PC-3 (cell line): ENCODE data around the gene TSPAN4. TPM values are rescaled to one million over a fixed set of nuclear protein-coding genes. Genes with fewer than 3 reads are reported as not detected.

ENCODE experiments used
- ATAC-seq: fragments of 200-7000 bp; cut with Tn5 transposase; 2 replicates; pipeline ENCODE4 v1.9.1; 2020; ENCODE audit warnings: mild to moderate bottlenecking, moderate library complexity
- BruUV-seq: library from RNA; stranded (reverse); fragments of 400-500 nt; replicated peaks from 2 replicates; lab custom pipeline; 2021; lab: Mats Ljungman, UMichigan
- CTCF ChIA-PET: fragments of 300-600 bp; sonication (Branson Sonifier 250); formaldehyde crosslinking; loops from one replicate; lab custom pipeline; 2022; ENCODE audit warnings: antibody characterized with exemption; lab: Charles Lee
- POLR2A ChIA-PET: fragments of 300-600 bp; sonication (Branson Sonifier 250); formaldehyde crosslinking; loops from one replicate; lab custom pipeline; 2022; ENCODE audit warnings: antibody characterized with exemption; ENCODE audit not compliant: unreplicated experiment; lab: Charles Lee
- DNase-seq: peaks from one replicate; pipeline ENCODE4 v3.0.0-alpha.2; 2015
- H2AFZ ChIP-seq: fragments of 300-600 bp; sonication (generic); 2 replicates; pipeline ENCODE4 v1.6.0; 2016; ENCODE audit warnings: antibody characterized with exemption, low read length
- H3F3A ChIP-seq: fragments of 300-600 bp; sonication (generic); one replicate; pipeline ENCODE4 v1.6.0; 2017; ENCODE audit warnings: antibody characterized with exemption, low read length, control low read depth, mild to moderate bottlenecking; ENCODE audit not compliant: unreplicated experiment
- H3K27ac ChIP-seq: fragments of 300-600 bp; sonication (generic); 2 replicates; pipeline ENCODE4 v1.5.1; 2016; ENCODE audit warnings: mild to moderate bottlenecking, low read length
- H3K27me3 ChIP-seq: fragments of 300-600 bp; sonication (generic); 2 replicates; pipeline ENCODE4 v1.6.1; 2016; ENCODE audit warnings: low read length, mixed read lengths
- H3K36me3 ChIP-seq: fragments of 300-600 bp; sonication (generic); 2 replicates; pipeline ENCODE4 v1.6.1; 2016; ENCODE audit warnings: low read depth, mixed run types, low read length, mixed read lengths
- H3K4me1 ChIP-seq: fragments of 300-600 bp; sonication (generic); 2 replicates; pipeline ENCODE4 v1.5.1; 2016; ENCODE audit warnings: low read length; ENCODE audit not compliant: insufficient read depth
- H3K4me2 ChIP-seq: fragments of 300-600 bp; sonication (generic); 2 replicates; pipeline ENCODE4 v1.6.0; 2016; ENCODE audit warnings: low read length
- H3K4me3 ChIP-seq: fragments of 300-600 bp; sonication (generic); 2 replicates; pipeline ENCODE4 v1.5.1; 2016; ENCODE audit warnings: mild to moderate bottlenecking, low read length, mixed read lengths
- H3K79me2 ChIP-seq: fragments of 300-600 bp; sonication (generic); 2 replicates; pipeline ENCODE4 v1.6.1; 2017; ENCODE audit warnings: low read length, mixed read lengths
- H3K9ac ChIP-seq: fragments of 300-600 bp; sonication (generic); 2 replicates; pipeline ENCODE4 v1.6.0; 2016; ENCODE audit warnings: mild to moderate bottlenecking, low read length
- H3K9me2 ChIP-seq: fragments of 300-600 bp; sonication (generic); replicated peaks from 2 replicates; pipeline ENCODE4 v1.6.1; 2016; ENCODE audit warnings: mixed run types, low read length, mixed read lengths
- H3K9me3 ChIP-seq: fragments of 300-600 bp; sonication (generic); 2 replicates; pipeline ENCODE4 v1.6.1; 2016; ENCODE audit warnings: low read length, mixed read lengths
- H4K20me1 ChIP-seq: fragments of 300-600 bp; sonication (generic); 2 replicates; pipeline ENCODE4 v1.6.1; 2016; ENCODE audit warnings: low read length, mixed read lengths
- EZH2 ChIP-seq: fragments of 300-600 bp; sonication (generic); IDR thresholded peaks from one replicate; pipeline ENCODE4 v1.6.1; 2017; ENCODE audit warnings: antibody characterized with exemption, mild to moderate bottlenecking, low read length; ENCODE audit not compliant: unreplicated experiment
- EZH2phosphoT487 ChIP-seq: fragments of 300-600 bp; sonication (generic); IDR thresholded peaks from 2 replicates; pipeline ENCODE4 v1.6.1; 2018; ENCODE audit warnings: mild to moderate bottlenecking, antibody characterized with exemption, low read length, borderline replicate concordance
- intact Hi-C: fragments of 100-400 bp; cut with micrococcal nuclease; formaldehyde crosslinking; loops from 2 replicates; pipeline ENCODE4 v1.9.0; 2023
- total RNA-seq: library from RNA; depleted of rRNA; stranded (reverse); fragments of >200 nt; gene quantifications from 2 replicates; pipeline ENCODE4 v1.2.3, GENCODE V29; 2014
- TF ChIP-seq, protein P1 (sequence below): fragments of 300-600 bp; sonication (generic); conservative IDR thresholded peaks from 2 replicates; pipeline ENCODE4 v1.5.1; 2017; ENCODE audit warnings: antibody characterized with exemption, low read depth, mild to moderate bottlenecking, low read length

The TSPAN4 gene
- total RNA-seq, 1 experiment from 2014 or later, result 121 TPM

DNA sequence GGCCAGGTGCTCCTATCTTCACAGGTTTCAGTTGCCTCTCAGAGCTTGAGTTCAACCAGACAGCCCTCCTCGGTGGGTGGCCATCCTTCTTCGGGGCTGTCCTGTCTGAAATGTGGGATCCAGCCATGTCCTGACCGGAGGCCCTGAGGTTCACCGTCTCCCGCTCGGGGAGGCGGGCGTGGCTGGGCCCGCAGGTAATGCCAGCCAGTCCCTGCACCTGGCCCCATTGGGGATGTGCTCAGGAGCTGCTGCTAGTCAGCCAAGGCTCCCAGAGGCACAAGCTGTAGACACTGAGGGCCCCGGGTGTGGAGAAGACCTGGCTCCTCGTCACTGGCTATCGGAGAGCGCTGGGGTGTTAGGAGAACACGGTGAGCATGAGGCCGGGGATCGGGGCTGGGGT is 32.6 kb downstream of the TSPAN4 start:
- BruUV-seq, result no TSS peak
- H3K4me2 ChIP-seq, result no peak overlapping the region
- ChIA-PET CTCF (no interaction called here), POLR2A (no interaction called here)
- TF ChIP-seq, protein P1, sequence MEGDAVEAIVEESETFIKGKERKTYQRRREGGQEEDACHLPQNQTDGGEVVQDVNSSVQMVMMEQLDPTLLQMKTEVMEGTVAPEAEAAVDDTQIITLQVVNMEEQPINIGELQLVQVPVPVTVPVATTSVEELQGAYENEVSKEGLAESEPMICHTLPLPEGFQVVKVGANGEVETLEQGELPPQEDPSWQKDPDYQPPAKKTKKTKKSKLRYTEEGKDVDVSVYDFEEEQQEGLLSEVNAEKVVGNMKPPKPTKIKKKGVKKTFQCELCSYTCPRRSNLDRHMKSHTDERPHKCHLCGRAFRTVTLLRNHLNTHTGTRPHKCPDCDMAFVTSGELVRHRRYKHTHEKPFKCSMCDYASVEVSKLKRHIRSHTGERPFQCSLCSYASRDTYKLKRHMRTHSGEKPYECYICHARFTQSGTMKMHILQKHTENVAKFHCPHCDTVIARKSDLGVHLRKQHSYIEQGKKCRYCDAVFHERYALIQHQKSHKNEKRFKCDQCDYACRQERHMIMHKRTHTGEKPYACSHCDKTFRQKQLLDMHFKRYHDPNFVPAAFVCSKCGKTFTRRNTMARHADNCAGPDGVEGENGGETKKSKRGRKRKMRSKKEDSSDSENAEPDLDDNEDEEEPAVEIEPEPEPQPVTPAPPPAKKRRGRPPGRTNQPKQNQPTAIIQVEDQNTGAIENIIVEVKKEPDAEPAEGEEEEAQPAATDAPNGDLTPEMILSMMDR, result no peak
- TF ChIP-seq EZH2 (no peak), EZH2phosphoT487 (no peak)
- no peak overlapping the region for H3K27ac ChIP-seq
- H4K20me1 ChIP-seq, result no peaks in the 10 kb centered on the region
- DNase-seq (no peak), ATAC-seq (no peak)
- no peaks in the 10 kb centered on the region for H3K4me1 ChIP-seq
- no peak overlapping the region for H2AFZ ChIP-seq
- H3K9me2 ChIP-seq, result no peaks in the 10 kb centered on the region
- H3K9ac ChIP-seq, result no peak overlapping the region
- no peaks in the 10 kb centered on the region for H3K36me3 ChIP-seq
- no peaks in the 10 kb centered on the region for H3K27me3 ChIP-seq
- no peak overlapping the region for H3K4me3 ChIP-seq
- no peaks in the 10 kb centered on the region for H3F3A ChIP-seq
- no peaks in the 10 kb centered on the region for H3K9me3 ChIP-seq
- no peaks in the 10 kb centered on the region for H3K79me2 ChIP-seq
- intact Hi-C loops, result no loop called here

DNA sequence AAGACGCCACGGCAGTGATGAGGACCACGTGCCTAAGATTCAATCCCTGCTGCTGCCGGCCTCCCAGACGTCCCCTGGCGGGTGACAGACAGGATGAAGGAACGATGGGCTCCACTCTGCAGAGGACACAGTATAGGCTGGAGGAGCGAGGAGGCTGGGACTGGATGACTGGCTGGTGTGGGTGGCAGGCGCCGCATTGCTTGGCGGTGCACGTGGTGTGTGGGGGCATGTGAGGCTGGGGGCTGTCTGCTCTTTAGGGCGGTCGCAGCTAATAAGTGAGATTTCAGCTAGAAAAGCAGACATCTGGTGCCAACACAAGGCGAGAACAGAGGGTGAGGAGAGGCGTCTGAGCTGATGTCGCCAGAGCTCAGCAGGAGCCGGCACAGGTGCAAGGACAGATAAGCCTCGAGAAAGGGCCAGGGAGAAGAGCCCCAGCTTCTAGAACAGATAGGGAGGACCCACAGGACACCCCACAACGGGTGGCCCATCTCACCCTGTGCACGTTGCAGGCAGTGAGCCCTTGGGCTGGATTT is 33.2 kb downstream of the TSPAN4 start:
- DNase-seq (no peak), ATAC-seq (no peak)
- no TSS peak for BruUV-seq
- Histone ChIP-seq H3K9me3 (no peaks in the 10 kb centered on the region), H3K27me3 (no peaks in the 10 kb centered on the region), H3K9ac (no peak overlapping the region), H3K4me1 (no peaks in the 10 kb centered on the region), H3K4me2 (no peak overlapping the region), H3K9me2 (no peaks in the 10 kb centered on the region), H3K36me3 (no peaks in the 10 kb centered on the region; the same call in 1 of the 2 replicates), H3K79me2 (no peaks in the 10 kb centered on the region), H3K4me3 (no peak overlapping the region), H3K27ac (no peak overlapping the region), H4K20me1 (no peaks in the 10 kb centered on the region), H3F3A (no peaks in the 10 kb centered on the region), H2AFZ (no peak overlapping the region)
- ChIA-PET CTCF (no interaction called here), POLR2A (no interaction called here)
- intact Hi-C loops, result no loop called here
- TF ChIP-seq, protein P1, result no peak
- TF ChIP-seq EZH2 (no peak), EZH2phosphoT487 (no peak)

DNA sequence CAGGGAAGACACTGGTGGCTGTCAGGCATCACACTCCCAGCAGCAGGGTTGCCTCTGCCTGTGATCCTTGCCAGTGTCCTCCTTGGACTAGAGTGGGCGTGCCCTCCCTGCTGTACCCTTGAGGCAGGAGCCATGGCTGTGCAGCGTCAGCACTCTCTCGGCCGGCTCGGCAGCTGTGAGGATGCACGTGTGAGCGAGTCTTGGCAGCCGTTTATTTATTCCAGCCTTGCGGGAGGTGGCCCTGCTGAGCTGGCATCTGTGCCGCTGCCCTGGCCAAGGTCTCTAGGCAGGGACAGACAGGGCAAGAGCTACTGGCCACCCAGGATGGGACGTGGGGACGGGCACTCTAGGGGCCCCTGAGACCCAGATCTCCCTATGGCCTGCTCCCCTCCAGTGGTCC is 33.9 kb downstream of the TSPAN4 start:
- CTCF ChIA-PET, result no interaction called here
- no peak overlapping the region for H3K9ac ChIP-seq

More for the DNA sequence above, 33.9 kb downstream of the TSPAN4 start:
- Histone ChIP-seq H3F3A (no peaks in the 10 kb centered on the region), H2AFZ (no peak overlapping the region), H3K27me3 (no peaks in the 10 kb centered on the region), H3K4me3 (no peak overlapping the region), H3K9me2 (no peaks in the 10 kb centered on the region), H3K4me1 (no peaks in the 10 kb centered on the region), H3K36me3 (no peaks in the 10 kb centered on the region; the same call in 1 of the 2 replicates), H3K9me3 (no peaks in the 10 kb centered on the region), H4K20me1 (no peaks in the 10 kb centered on the region), H3K79me2 (no peaks in the 10 kb centered on the region), H3K27ac (no peak overlapping the region), H3K4me2 (no peak overlapping the region)
- no TSS peak for BruUV-seq
- intact Hi-C loops, result no loop called here
- DNase-seq, result no peak
- ATAC-seq, result peak; percentile 5; the same call in 1 of the 2 replicates
- POLR2A ChIA-PET, result no interaction called here
- TF ChIP-seq EZH2 (no peak), EZH2phosphoT487 (no peak)
- TF ChIP-seq, protein P1, result no peak
